ENCODE measurements around the gene TMPRSS5. TPM values are rescaled to one million over a fixed set of nuclear protein-coding genes. Genes with fewer than 3 reads are reported as not detected.
"Not testable (repeated sequence)": the region's sequence is repeated elsewhere in the genome, so short reads cannot be mapped to it uniquely, and the experiment has no call there.

TMPRSS5 gene
- total RNA-seq, 2 experiments from 2014 or later: 0.61 to 0.91 TPM

- H3K4me1 Mint-ChIP-seq: peaks cover 39% of the 10 kb centered on the region
- H3K9me3 Mint-ChIP-seq (ENCODE audit: low read depth): no peaks in the 10 kb centered on the region
- peaks cover 2% of the 10 kb centered on the region for H3K27me3 Mint-ChIP-seq
- H3K4me3 Mint-ChIP-seq: no peak overlapping the region
- no peak overlapping the region for H3K27ac Mint-ChIP-seq
- peaks cover 2% of the 10 kb centered on the region for H3K36me3 Mint-ChIP-seq
- DNase-seq: no peak
- no peak for ATAC-seq
- CTCF ChIA-PET: interaction anchor here (1.6 kb wide), 1 partner anchor 22 kb away, joined by 4 read pairs; no protein-coding TSS in a partner anchor
Observed at GRCh38 chr11:113673550-113674396, 32.3 kb downstream of the TMPRSS5 start.

GRCh38 chr11:113671914-113672313, 34.2 kb downstream of the TMPRSS5 start:
- DNase-seq; ATAC-seq; H3K4me3 Mint-ChIP-seq; H3K27ac Mint-ChIP-seq; H3K36me3 Mint-ChIP-seq; H3K9me3 Mint-ChIP-seq (ENCODE audit: low read depth); H3K27me3 Mint-ChIP-seq; CTCF ChIA-PET: not testable (repeated sequence)
- peaks cover 37% of the 10 kb centered on the region for H3K4me1 Mint-ChIP-seq

GRCh38 chr11:113670831-113671215, 35.3 kb downstream of the TMPRSS5 start:
- peaks cover 30% of the 10 kb centered on the region for H3K4me1 Mint-ChIP-seq
- H3K27ac Mint-ChIP-seq: no peak overlapping the region
- DNase-seq (no peak), ATAC-seq (no peak)
- peaks cover 5% of the 10 kb centered on the region for H3K9me3 Mint-ChIP-seq (ENCODE audit: low read depth)
- no peak overlapping the region for H3K4me3 Mint-ChIP-seq
- peaks cover 12% of the 10 kb centered on the region for H3K27me3 Mint-ChIP-seq
- peaks cover 9% of the 10 kb centered on the region for H3K36me3 Mint-ChIP-seq
- CTCF ChIA-PET: no interaction called here

- Mint-ChIP-seq H3K4me1 (peaks cover 25% of the 10 kb centered on the region), H3K9me3 (ENCODE audit: low read depth) (peaks cover 5% of the 10 kb centered on the region), H3K4me3 (no peak overlapping the region), H3K27ac (no peak overlapping the region), H3K27me3 (peaks cover 15% of the 10 kb centered on the region), H3K36me3 (peaks cover 9% of the 10 kb centered on the region)
- CTCF ChIA-PET: no interaction called here
- ATAC-seq (no peak), DNase-seq (no peak)
Observed at GRCh38 chr11:113670149-113670830, 35.8 kb downstream of the TMPRSS5 start.

- ATAC-seq: no peak
- H3K9me3 Mint-ChIP-seq (ENCODE audit: low read depth): peaks cover 5% of the 10 kb centered on the region
- peaks cover 4% of the 10 kb centered on the region for H3K4me1 Mint-ChIP-seq
- CTCF ChIA-PET: no interaction called here
- H3K36me3 Mint-ChIP-seq: peaks cover 9% of the 10 kb centered on the region
- peaks cover 28% of the 10 kb centered on the region for H3K27me3 Mint-ChIP-seq
- H3K27ac Mint-ChIP-seq: no peak overlapping the region
- no peak overlapping the region for H3K4me3 Mint-ChIP-seq
- no peak for DNase-seq
Observed at GRCh38 chr11:113668255-113668654, 37.9 kb downstream of the TMPRSS5 start.

- Mint-ChIP-seq H3K36me3 (peaks cover 8% of the 10 kb centered on the region), H3K4me3 (no peak overlapping the region), H3K9me3 (ENCODE audit: low read depth) (peaks cover 5% of the 10 kb centered on the region), H3K4me1 (no peaks in the 10 kb centered on the region), H3K27ac (no peak overlapping the region), H3K27me3 (peaks cover 29% of the 10 kb centered on the region)
- ATAC-seq (no peak), DNase-seq (no peak)
- CTCF ChIA-PET: no interaction called here
Observed at GRCh38 chr11:113667801-113668200, 38.3 kb downstream of the TMPRSS5 start.

- no peak for ATAC-seq
- Mint-ChIP-seq H3K27ac (no peak overlapping the region), H3K4me1 (no peaks in the 10 kb centered on the region), H3K36me3 (peaks cover 8% of the 10 kb centered on the region), H3K27me3 (peaks cover 29% of the 10 kb centered on the region), H3K9me3 (ENCODE audit: low read depth) (peaks cover 5% of the 10 kb centered on the region), H3K4me3 (no peak overlapping the region)
- CTCF ChIA-PET: no interaction called here
- DNase-seq: no peak
Observed at GRCh38 chr11:113666584-113666983, 39.5 kb downstream of the TMPRSS5 start.

- ATAC-seq: no peak
- DNase-seq: no peak
- Mint-ChIP-seq H3K36me3 (peaks cover 8% of the 10 kb centered on the region), H3K27ac (no peak overlapping the region), H3K4me1 (no peaks in the 10 kb centered on the region), H3K4me3 (no peak overlapping the region), H3K9me3 (ENCODE audit: low read depth) (peaks cover 5% of the 10 kb centered on the region), H3K27me3 (peaks cover 29% of the 10 kb centered on the region)
- CTCF ChIA-PET: no interaction called here
Observed at GRCh38 chr11:113664981-113665710, 41.0 kb downstream of the TMPRSS5 start.

GRCh38 chr11:113664069-113664980, 41.8 kb downstream of the TMPRSS5 start:
- Mint-ChIP-seq H3K27me3 (peaks cover 33% of the 10 kb centered on the region), H3K36me3 (peaks cover 8% of the 10 kb centered on the region), H3K9me3 (ENCODE audit: low read depth) (peaks cover 5% of the 10 kb centered on the region), H3K4me3 (no peak overlapping the region), H3K4me1 (no peaks in the 10 kb centered on the region), H3K27ac (no peak overlapping the region)
- CTCF ChIA-PET: no interaction called here
- ATAC-seq: no peak
- DNase-seq: no peak

- CTCF ChIA-PET: no interaction called here
- peaks cover 33% of the 10 kb centered on the region for H3K27me3 Mint-ChIP-seq
- no peak overlapping the region for H3K4me3 Mint-ChIP-seq
- peaks cover 5% of the 10 kb centered on the region for H3K9me3 Mint-ChIP-seq (ENCODE audit: low read depth)
- no peaks in the 10 kb centered on the region for H3K4me1 Mint-ChIP-seq
- no peak overlapping the region for H3K27ac Mint-ChIP-seq
- H3K36me3 Mint-ChIP-seq: peaks cover 7% of the 10 kb centered on the region
- ATAC-seq: no peak
- DNase-seq: no peak
Observed at GRCh38 chr11:113663567-113663966, 42.5 kb downstream of the TMPRSS5 start.

- DNase-seq (no peak), ATAC-seq (no peak)
- Mint-ChIP-seq H3K36me3 (no peaks in the 10 kb centered on the region), H3K4me3 (no peak overlapping the region), H3K4me1 (no peaks in the 10 kb centered on the region), H3K27ac (no peak overlapping the region), H3K27me3 (peaks cover 21% of the 10 kb centered on the region), H3K9me3 (ENCODE audit: low read depth) (no peaks in the 10 kb centered on the region)
- CTCF ChIA-PET: no interaction called here
Observed at GRCh38 chr11:113655771-113656170, 50.3 kb downstream of the TMPRSS5 start.

GRCh38 chr11:113651023-113651422, 55.1 kb downstream of the TMPRSS5 start:
- DNase-seq (no peak), ATAC-seq (no peak)
- Mint-ChIP-seq H3K4me1 (peaks cover 4% of the 10 kb centered on the region), H3K4me3 (no peak overlapping the region), H3K36me3 (no peaks in the 10 kb centered on the region), H3K27ac (no peak overlapping the region), H3K27me3 (peaks cover 17% of the 10 kb centered on the region), H3K9me3 (ENCODE audit: low read depth) (no peaks in the 10 kb centered on the region)
- CTCF ChIA-PET: no interaction called here

- peaks cover 4% of the 10 kb centered on the region for H3K4me1 Mint-ChIP-seq
- ATAC-seq (no peak), DNase-seq (no peak)
- H3K9me3 Mint-ChIP-seq (ENCODE audit: low read depth): no peaks in the 10 kb centered on the region
- CTCF ChIA-PET: no interaction called here
- no peaks in the 10 kb centered on the region for H3K36me3 Mint-ChIP-seq
- H3K4me3 Mint-ChIP-seq: no peak overlapping the region
- H3K27ac Mint-ChIP-seq: no peak overlapping the region
- H3K27me3 Mint-ChIP-seq: peaks cover 22% of the 10 kb centered on the region
Observed at GRCh38 chr11:113649311-113649710, 56.8 kb downstream of the TMPRSS5 start.
